Measurements from ENCODE around the gene ADAMTS1.

ADAMTS1 gene

GRCh38 chr21:26820509-26820908 lies 24.7 kb downstream of the ADAMTS1 start:
- TF ChIP-seq OSR1 (CRISPR knock-in tag; IDR thresholded peaks at IDR 0.05) (no peak), BACH2 (CRISPR knock-in tag; IDR thresholded peaks at IDR 0.05; ENCODE audit: borderline replicate concordance) (no peak), CSDC2 (CRISPR knock-in tag; IDR thresholded peaks at IDR 0.05) (no peak), ISL1 (CRISPR knock-in tag; IDR thresholded peaks at IDR 0.05) (no peak), PPARA (CRISPR knock-in tag; IDR thresholded peaks at IDR 0.05; ENCODE audit: borderline replicate concordance) (no peak), ZC3H10 (CRISPR knock-in tag; IDR thresholded peaks at IDR 0.05) (no peak), TSHZ2 (CRISPR knock-in tag; IDR thresholded peaks at IDR 0.05) (no peak), ZNF565 (CRISPR knock-in tag; conservative IDR thresholded peaks at IDR 0.05; ENCODE audit: low read depth) (no peak), ESRRG (CRISPR knock-in tag; IDR thresholded peaks at IDR 0.05) (no peak), CREB5 (CRISPR knock-in tag; IDR thresholded peaks at IDR 0.05; ENCODE audit: low read depth) (no peak), ZFP3 (CRISPR knock-in tag; IDR thresholded peaks at IDR 0.05) (no peak), TCF4 (CRISPR knock-in tag; IDR thresholded peaks at IDR 0.05; ENCODE audit: borderline replicate concordance) (no peak), ZNF8 (CRISPR knock-in tag; IDR thresholded peaks at IDR 0.05) (no peak), ZFP30 (CRISPR knock-in tag; IDR thresholded peaks at IDR 0.05) (no peak), ARNTL (CRISPR knock-in tag; IDR thresholded peaks at IDR 0.05; ENCODE audit: borderline replicate concordance, low read depth) (no peak), SNAI2 (CRISPR knock-in tag; IDR thresholded peaks at IDR 0.05) (no peak), PATZ1 (CRISPR knock-in tag; IDR thresholded peaks at IDR 0.05; ENCODE audit: borderline replicate concordance) (no peak)
- TF ChIP-seq, protein P1, sequence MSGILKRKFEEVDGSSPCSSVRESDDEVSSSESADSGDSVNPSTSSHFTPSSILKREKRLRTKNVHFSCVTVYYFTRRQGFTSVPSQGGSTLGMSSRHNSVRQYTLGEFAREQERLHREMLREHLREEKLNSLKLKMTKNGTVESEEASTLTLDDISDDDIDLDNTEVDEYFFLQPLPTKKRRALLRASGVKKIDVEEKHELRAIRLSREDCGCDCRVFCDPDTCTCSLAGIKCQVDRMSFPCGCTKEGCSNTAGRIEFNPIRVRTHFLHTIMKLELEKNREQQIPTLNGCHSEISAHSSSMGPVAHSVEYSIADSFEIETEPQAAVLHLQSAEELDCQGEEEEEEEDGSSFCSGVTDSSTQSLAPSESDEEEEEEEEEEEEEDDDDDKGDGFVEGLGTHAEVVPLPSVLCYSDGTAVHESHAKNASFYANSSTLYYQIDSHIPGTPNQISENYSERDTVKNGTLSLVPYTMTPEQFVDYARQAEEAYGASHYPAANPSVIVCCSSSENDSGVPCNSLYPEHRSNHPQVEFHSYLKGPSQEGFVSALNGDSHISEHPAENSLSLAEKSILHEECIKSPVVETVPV (CRISPR knock-in tag; IDR thresholded peaks at IDR 0.05) = no peak
- ATAC-seq = no peak

DNA sequence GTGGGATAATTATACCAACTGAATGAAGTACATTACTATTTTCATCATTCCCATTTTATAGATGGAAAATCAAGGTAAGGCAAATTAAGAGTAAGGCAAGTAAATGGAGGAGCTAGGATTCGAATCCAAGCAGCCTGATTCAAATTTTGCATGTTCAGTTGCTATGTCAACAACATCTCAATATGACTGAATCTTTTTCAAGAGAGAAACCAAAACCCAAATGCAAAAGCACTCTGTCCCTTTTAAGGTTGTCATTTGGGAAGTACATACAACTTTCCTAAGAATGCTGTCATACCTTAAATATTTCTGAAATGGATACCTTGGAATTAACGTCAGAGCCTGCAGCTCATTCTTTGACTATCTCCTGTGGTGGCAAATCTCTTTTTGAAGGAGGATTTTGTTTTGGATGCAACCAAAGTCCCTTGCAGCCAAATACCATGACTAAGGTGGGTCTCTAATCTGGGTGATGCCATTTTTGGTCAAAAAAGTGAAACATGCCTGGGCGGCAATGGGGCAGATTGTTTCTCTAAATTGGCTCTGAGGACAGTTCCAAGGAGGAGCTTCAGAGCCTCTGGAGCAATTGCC lies 25.4 kb downstream of the ADAMTS1 start:
- no peak for ATAC-seq
- TF ChIP-seq ZNF70 (CRISPR knock-in tag; IDR thresholded peaks at IDR 0.05) (no peak), OSR1 (CRISPR knock-in tag; IDR thresholded peaks at IDR 0.05) (no peak), TSHZ2 (CRISPR knock-in tag; IDR thresholded peaks at IDR 0.05) (no peak), ARNTL (CRISPR knock-in tag; IDR thresholded peaks at IDR 0.05; ENCODE audit: borderline replicate concordance, low read depth) (no peak), BACH2 (CRISPR knock-in tag; IDR thresholded peaks at IDR 0.05; ENCODE audit: borderline replicate concordance) (no peak), CREB5 (CRISPR knock-in tag; IDR thresholded peaks at IDR 0.05; ENCODE audit: low read depth) (no peak), ESRRG (CRISPR knock-in tag; IDR thresholded peaks at IDR 0.05) (no peak), ISL1 (CRISPR knock-in tag; IDR thresholded peaks at IDR 0.05) (no peak), ZFP3 (CRISPR knock-in tag; IDR thresholded peaks at IDR 0.05) (no peak), ZNF565 (CRISPR knock-in tag; conservative IDR thresholded peaks at IDR 0.05; ENCODE audit: low read depth) (no peak), GLIS3 (CRISPR knock-in tag; IDR thresholded peaks at IDR 0.05) (no peak), SNAI2 (CRISPR knock-in tag; IDR thresholded peaks at IDR 0.05) (no peak), TOX (CRISPR knock-in tag; IDR thresholded peaks at IDR 0.05; ENCODE audit: borderline replicate concordance) (no peak), RARB (CRISPR knock-in tag; IDR thresholded peaks at IDR 0.05) (no peak), PPARA (CRISPR knock-in tag; IDR thresholded peaks at IDR 0.05; ENCODE audit: borderline replicate concordance) (no peak), TCF4 (CRISPR knock-in tag; IDR thresholded peaks at IDR 0.05; ENCODE audit: borderline replicate concordance) (no peak), ZFP30 (CRISPR knock-in tag; IDR thresholded peaks at IDR 0.05) (no peak)
- TF ChIP-seq, protein P2, sequence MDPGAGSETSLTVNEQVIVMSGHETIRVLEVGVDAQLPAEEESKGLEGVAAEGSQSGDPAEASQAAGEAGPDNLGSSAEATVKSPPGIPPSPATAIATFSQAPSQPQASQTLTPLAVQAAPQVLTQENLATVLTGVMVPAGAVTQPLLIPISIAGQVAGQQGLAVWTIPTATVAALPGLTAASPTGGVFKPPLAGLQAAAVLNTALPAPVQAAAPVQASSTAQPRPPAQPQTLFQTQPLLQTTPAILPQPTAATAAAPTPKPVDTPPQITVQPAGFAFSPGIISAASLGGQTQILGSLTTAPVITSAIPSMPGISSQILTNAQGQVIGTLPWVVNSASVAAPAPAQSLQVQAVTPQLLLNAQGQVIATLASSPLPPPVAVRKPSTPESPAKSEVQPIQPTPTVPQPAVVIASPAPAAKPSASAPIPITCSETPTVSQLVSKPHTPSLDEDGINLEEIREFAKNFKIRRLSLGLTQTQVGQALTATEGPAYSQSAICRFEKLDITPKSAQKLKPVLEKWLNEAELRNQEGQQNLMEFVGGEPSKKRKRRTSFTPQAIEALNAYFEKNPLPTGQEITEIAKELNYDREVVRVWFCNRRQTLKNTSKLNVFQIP (CRISPR knock-in tag; IDR thresholded peaks at IDR 0.05; ENCODE audit: borderline replicate concordance, low read depth) = no peak
